ENCODE measurements around the gene KLHDC7A.

The KLHDC7A gene

DNA sequence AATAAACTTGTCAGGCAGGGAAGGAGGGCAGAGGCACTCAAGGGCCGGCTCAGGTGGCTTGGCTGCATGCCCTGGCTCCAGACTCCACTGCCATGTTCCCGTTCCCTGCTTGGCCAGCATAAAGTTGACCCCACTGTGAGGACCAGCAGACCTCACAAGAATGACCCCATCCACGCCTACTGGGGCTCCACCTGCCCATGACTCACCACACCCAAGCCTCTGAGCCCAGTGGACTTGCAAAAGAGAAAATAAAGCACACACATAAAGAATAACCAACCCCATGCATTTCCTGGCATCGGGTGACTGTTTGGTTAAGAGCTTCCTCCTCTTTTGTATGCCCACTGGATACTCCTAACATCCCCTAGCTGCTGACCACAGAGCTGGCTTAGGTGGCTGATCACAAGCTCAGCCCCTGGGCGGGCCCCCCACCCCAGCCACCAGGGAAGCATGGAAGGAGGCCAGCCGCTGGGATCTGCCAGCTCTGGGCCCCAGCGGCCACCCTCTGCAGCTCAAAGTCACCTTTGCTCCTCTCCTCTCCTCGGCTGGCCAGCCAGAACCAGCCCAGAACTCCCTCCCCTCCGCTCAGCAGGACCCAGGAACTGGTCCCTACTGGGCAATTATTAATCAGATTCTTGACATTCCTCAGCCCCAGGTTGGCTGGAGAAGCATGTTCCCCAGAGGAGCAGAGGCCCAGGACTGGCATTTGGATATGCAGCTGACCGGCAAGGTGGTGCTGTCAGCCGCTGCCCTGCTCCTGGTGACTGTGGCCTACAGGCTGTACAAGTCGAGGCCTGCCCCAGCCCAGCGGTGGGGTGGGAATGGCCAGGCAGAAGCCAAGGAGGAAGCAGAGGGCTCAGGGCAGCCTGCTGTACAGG lies at the start of gene KLHDC7A:
KLHDC7A (plus strand) TSS at position 616 of the 875 bp plus-strand sequence; CDS start at position 668, 52 bp downstream.
- Histone ChIP-seq H4K20me1 (no peaks in the 10 kb centered on the region), H3K9me3 (no peaks in the 10 kb centered on the region), H3K27me3 (no peaks in the 10 kb centered on the region), H3K4me3 (peak within 1 kb of the TSS; percentile 65), H3K9ac (peak within 1 kb of the TSS; percentile 87), H3K27ac (peak within 1 kb of the TSS; percentile 97), H3K36me3 (no peaks in the 10 kb centered on the region), H3K4me1 (peaks cover 87% of the 10 kb centered on the region), H3K4me2 (peak within 1 kb of the TSS; percentile 98)
- no peak for TF ChIP-seq Cebpa-rat (IDR thresholded peaks at IDR 0.05)

GRCh38 chr1:18434041-18434440 lies 46.7 kb upstream of the KLHDC7A start:
- Histone ChIP-seq H3K27ac (no peak overlapping the region), H4K20me1 (no peaks in the 10 kb centered on the region), H3K9ac (no peak overlapping the region), H3K36me3 (no peaks in the 10 kb centered on the region), H3K27me3 (no peaks in the 10 kb centered on the region), H3K4me1 (no peaks in the 10 kb centered on the region), H3K9me3 (no peaks in the 10 kb centered on the region), H3K4me2 (no peak overlapping the region), H3K4me3 (no peak overlapping the region)
- TF ChIP-seq Cebpa-rat (IDR thresholded peaks at IDR 0.05) = no peak

- H3K4me3 ChIP-seq = no peak overlapping the region
- TF ChIP-seq Cebpa-rat (IDR thresholded peaks at IDR 0.05) = no peak
- H3K9ac ChIP-seq = no peak overlapping the region
- no peaks in the 10 kb centered on the region for H3K36me3 ChIP-seq
- H3K27me3 ChIP-seq = no peaks in the 10 kb centered on the region
- peaks cover 9% of the 10 kb centered on the region; the same call in 1 of the 2 replicates for H3K4me1 ChIP-seq
- H3K9me3 ChIP-seq = peaks cover 7% of the 10 kb centered on the region; the same call in 1 of the 2 replicates
- no peak overlapping the region for H3K27ac ChIP-seq
- peak overlapping the region; percentile 27 for H3K4me2 ChIP-seq
- no peaks in the 10 kb centered on the region for H4K20me1 ChIP-seq
These were observed 40.1 kb upstream of the KLHDC7A start for GRCh38 chr1:18440385-18441226.

GRCh38 chr1:18443587-18444520 lies 36.9 kb upstream of the KLHDC7A start:
- Histone ChIP-seq H3K4me3 (no peak overlapping the region), H3K27ac (no peak overlapping the region), H3K9me3 (peaks cover 7% of the 10 kb centered on the region; the same call in 1 of the 2 replicates), H3K36me3 (no peaks in the 10 kb centered on the region), H3K4me2 (no peak overlapping the region), H3K9ac (no peak overlapping the region), H3K27me3 (no peaks in the 10 kb centered on the region), H3K4me1 (peaks cover 9% of the 10 kb centered on the region; the same call in 1 of the 2 replicates), H4K20me1 (no peaks in the 10 kb centered on the region)
- no peak for TF ChIP-seq Cebpa-rat (IDR thresholded peaks at IDR 0.05)

DNA sequence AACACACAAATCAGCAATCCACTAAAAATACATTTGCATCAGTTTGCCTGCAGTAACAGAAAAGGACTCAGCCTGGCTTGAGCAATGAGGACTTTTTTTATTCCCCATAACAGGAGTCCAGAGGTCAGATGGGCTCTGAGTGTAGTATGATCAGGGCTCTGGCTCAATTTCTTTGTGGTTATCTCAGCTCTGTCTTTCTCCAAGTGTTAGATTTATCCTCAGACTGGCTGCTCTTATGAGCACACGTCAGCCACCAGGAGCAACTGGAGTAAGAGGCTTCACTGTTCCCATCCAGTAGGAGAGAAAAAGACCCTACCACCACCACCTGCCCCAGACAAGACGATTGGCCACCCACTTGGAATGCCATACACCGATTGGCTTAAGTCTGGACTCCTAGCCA lies 36.2 kb upstream of the KLHDC7A start:
- Histone ChIP-seq H3K36me3 (no peaks in the 10 kb centered on the region), H3K27me3 (no peaks in the 10 kb centered on the region), H3K9ac (no peak overlapping the region), H3K9me3 (peaks cover 7% of the 10 kb centered on the region; the same call in 1 of the 2 replicates), H4K20me1 (no peaks in the 10 kb centered on the region), H3K4me2 (no peak overlapping the region), H3K4me3 (no peak overlapping the region), H3K4me1 (peaks cover 9% of the 10 kb centered on the region; the same call in 1 of the 2 replicates), H3K27ac (no peak overlapping the region)
- no peak for TF ChIP-seq Cebpa-rat (IDR thresholded peaks at IDR 0.05)

DNA sequence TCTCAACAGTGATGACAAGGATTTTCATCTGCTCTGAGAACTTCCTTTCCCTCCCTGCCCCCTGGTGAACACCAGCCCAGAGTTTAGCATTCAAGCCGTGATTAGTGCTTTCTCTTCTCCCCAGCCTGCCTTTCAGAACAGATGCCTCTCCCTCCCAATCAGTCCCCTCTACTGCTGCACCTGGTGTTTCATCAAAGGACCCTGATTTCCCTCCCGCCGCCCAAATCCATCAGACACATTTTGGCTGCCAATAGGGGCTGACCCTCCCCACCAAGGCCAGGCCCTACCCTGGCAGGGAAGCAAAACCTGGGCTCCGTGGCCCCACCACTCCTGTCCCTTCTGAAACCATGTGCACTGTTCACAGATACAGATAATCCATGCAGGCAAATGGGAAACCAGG lies 34.0 kb upstream of the KLHDC7A start:
- Histone ChIP-seq H3K27me3 (no peaks in the 10 kb centered on the region), H3K4me3 (no peak overlapping the region), H3K36me3 (no peaks in the 10 kb centered on the region), H3K4me1 (no peaks in the 10 kb centered on the region), H3K27ac (no peak overlapping the region), H3K4me2 (no peak overlapping the region), H4K20me1 (no peaks in the 10 kb centered on the region), H3K9ac (no peak overlapping the region), H3K9me3 (no peaks in the 10 kb centered on the region; the same call in 1 of the 2 replicates)
- no peak for TF ChIP-seq Cebpa-rat (IDR thresholded peaks at IDR 0.05)

DNA sequence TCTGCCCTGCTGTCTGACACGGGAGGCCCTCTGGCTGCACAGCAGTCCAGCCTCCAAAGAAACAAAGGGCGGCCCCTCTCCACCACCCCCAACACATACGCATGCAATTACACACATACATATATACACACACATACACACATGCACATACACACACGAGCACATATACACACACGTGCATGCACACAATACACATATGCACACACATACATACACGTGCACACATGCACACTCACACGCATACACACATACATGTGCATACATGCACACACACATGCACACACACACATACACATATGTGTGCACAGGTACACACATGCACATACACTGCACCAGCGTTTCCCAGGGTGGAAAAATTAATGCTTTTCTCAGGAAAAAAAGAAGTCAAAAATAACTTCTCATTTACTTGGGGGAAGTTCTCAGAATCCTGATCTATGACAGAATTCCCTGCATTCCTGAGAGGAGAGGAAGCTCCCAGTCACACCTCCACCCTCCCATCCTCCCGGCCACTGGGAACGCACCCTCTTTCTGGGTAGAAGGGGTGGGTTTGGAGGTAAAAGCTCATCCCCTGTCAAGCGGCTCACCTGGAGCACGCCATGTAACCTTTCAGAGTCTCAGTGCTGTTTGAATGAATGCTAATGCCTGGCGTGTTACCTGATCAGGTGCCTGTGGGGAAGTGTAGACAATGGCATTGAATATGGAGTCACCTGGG lies 33.1 kb upstream of the KLHDC7A start:
- no peak overlapping the region for H3K9ac ChIP-seq
- no peak overlapping the region for H3K27ac ChIP-seq
- H4K20me1 ChIP-seq = no peaks in the 10 kb centered on the region
- H3K4me1 ChIP-seq = no peaks in the 10 kb centered on the region
- H3K4me2 ChIP-seq = no peak overlapping the region
- no peaks in the 10 kb centered on the region for H3K27me3 ChIP-seq
- H3K9me3 ChIP-seq = no peaks in the 10 kb centered on the region; the same call in 1 of the 2 replicates
- no peak overlapping the region for H3K4me3 ChIP-seq
- TF ChIP-seq Cebpa-rat (IDR thresholded peaks at IDR 0.05) = no peak
- H3K36me3 ChIP-seq = no peaks in the 10 kb centered on the region

DNA sequence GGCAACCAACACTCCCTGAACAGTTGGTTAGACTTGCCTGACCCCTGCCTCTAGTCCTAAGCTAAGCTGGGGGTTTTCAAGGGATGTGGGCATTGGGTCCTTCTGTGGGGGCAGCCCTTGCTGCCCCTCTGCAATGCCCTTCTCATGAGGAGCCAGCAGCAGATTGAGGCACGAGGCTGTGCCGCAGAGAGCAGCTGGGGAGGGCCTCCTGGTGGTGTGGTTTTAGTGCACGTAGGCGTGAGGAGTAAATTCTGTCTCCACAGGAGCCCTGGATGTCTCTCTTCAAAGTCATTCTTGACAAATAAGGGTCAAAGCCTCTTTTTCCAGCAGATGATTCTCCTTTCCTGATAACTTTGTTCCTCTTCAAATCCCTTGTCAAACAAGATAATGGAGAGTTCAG lies 31.8 kb upstream of the KLHDC7A start:
- Histone ChIP-seq H4K20me1 (no peaks in the 10 kb centered on the region), H3K27me3 (no peaks in the 10 kb centered on the region), H3K4me1 (no peaks in the 10 kb centered on the region), H3K27ac (no peak overlapping the region), H3K9ac (no peak overlapping the region), H3K4me2 (no peak overlapping the region), H3K36me3 (no peaks in the 10 kb centered on the region), H3K9me3 (no peaks in the 10 kb centered on the region; the same call in 1 of the 2 replicates), H3K4me3 (no peak overlapping the region)
- no peak for TF ChIP-seq Cebpa-rat (IDR thresholded peaks at IDR 0.05)

All from BLaER1 (cell line).